Activated CD4-positive, alpha-beta T cell treated with anti-CD3 and anti-CD28 coated beads for 36 hours (primary cell): ENCODE data around the gene GPRIN1. TPM values are rescaled to one million over a fixed set of nuclear protein-coding genes. Genes with fewer than 3 reads are reported as not detected.

Source experiments
- ATAC-seq: fragments of 200-7000 bp; cut with Tn5 transposase; one replicate; pipeline ENCODE4 v1.10.0; 2021; ENCODE audit warnings: mild to moderate bottlenecking, moderate library complexity
- CTCF ChIA-PET: fragments of 350-600 bp; sonication (Branson Sonifier 250); formaldehyde crosslinking; loops from one replicate; lab custom pipeline; 2021; ENCODE audit warnings: antibody characterized with exemption; lab: Charles Lee
- POLR2A ChIA-PET: fragments of 350-600 bp; sonication (Branson Sonifier 250); formaldehyde crosslinking; loops from one replicate; lab custom pipeline; 2021; ENCODE audit warnings: antibody characterized with exemption, inconsistent platforms; lab: Charles Lee
- DNase-seq: peaks from one replicate; pipeline ENCODE4 v3.0.0-alpha.2; 2020
- H3K27ac Mint-ChIP-seq: one replicate; pipeline ENCODE4 v1.8.0; 2021; ENCODE audit warnings: mixed read lengths
- H3K27me3 Mint-ChIP-seq: one replicate; pipeline ENCODE4 v1.8.0; 2021; ENCODE audit warnings: mixed read lengths
- H3K36me3 Mint-ChIP-seq: one replicate; pipeline ENCODE4 v1.8.0; 2021; ENCODE audit warnings: low read depth, mixed read lengths
- H3K4me1 Mint-ChIP-seq: one replicate; pipeline ENCODE4 v1.8.0; 2021; ENCODE audit warnings: mixed read lengths
- H3K4me3 Mint-ChIP-seq: one replicate; pipeline ENCODE4 v1.8.0; 2021; ENCODE audit warnings: mild to moderate bottlenecking, moderate library complexity, mixed read lengths
- H3K9me3 Mint-ChIP-seq: one replicate; pipeline ENCODE4 v1.8.0; 2021; ENCODE audit warnings: low read depth, mixed read lengths
- intact Hi-C, 2 experiments: fragments of 100-400 bp; cut with DNase I in 1 of 2; cut with micrococcal nuclease in 1 of 2; formaldehyde crosslinking; loops; one replicate each; pipeline versions ENCODE4 v1.14.2 to v1.15.1; 2022 to 2024; cut with DNase I, micrococcal nuclease
- microRNA-seq: library from miRNA; unstranded; fragments of <30 nt; microRNA quantifications from one replicate; pipeline ENCODE4 v1.2.0, GENCODE V29; 2021; ENCODE audit warnings: borderline replicate concordance
- total RNA-seq, 2 experiments: library from RNA; stranded (reverse); gene quantifications; one replicate each; pipeline ENCODE4 v1.2.3, GENCODE V29; 2021

The GPRIN1 gene
- total RNA-seq, 2 experiments from 2014 or later, result 3.8 to 4.1 TPM

GRCh38 chr5:176549871-176550270 lies 60.1 kb downstream of the GPRIN1 start:
- Mint-ChIP-seq H3K27me3 (no peaks in the 10 kb centered on the region), H3K36me3 (no peaks in the 10 kb centered on the region), H3K4me3 (no peak overlapping the region), H3K27ac (no peak overlapping the region), H3K9me3 (no peaks in the 10 kb centered on the region), H3K4me1 (peaks cover 47% of the 10 kb centered on the region)
- ChIA-PET POLR2A (no interaction called here), CTCF (interaction anchor here (1.1 to 1.5 kb wide), 2 partner anchors 11 to 12 kb away, joined by 3 to 5 read pairs; no protein-coding TSS in a partner anchor)
- no peak for DNase-seq
- intact Hi-C loops, result loop anchor here in 1 of 2 experiments (10.0 kb wide), 1 partner anchor 135 kb away; the partner anchor contains the start of gene CLTB
- ATAC-seq, result no peak

GRCh38 chr5:176548967-176549444 lies 61.0 kb downstream of the GPRIN1 start, which contains the start of gene CDHR2:
CDHR2 (plus strand) TSS chr5:176549342; CDS start chr5:176565353, 16,011 bp downstream.
- Mint-ChIP-seq H3K4me1 (peaks cover 46% of the 10 kb centered on the region), H3K4me3 (no peak within 1 kb of the TSS)
- POLR2A ChIA-PET, result no interaction called here

GRCh38 chr5:176547802-176548201 lies 62.2 kb downstream of the GPRIN1 start:
- Mint-ChIP-seq H3K27me3 (no peaks in the 10 kb centered on the region), H3K4me1 (peaks cover 35% of the 10 kb centered on the region), H3K36me3 (no peaks in the 10 kb centered on the region), H3K4me3 (no peak overlapping the region), H3K9me3 (no peaks in the 10 kb centered on the region), H3K27ac (peak overlapping the region; percentile 76)
- ATAC-seq (peak; percentile 42), DNase-seq (peak; percentile 56)
- ChIA-PET POLR2A (interaction anchor here (1.1 kb wide), 1 partner anchor 11 kb away, joined by 3 read pairs; the partner anchor contains the start of gene RNF44), CTCF (interaction anchor here (0.7 to 0.9 kb wide), 2 partner anchors 30 to 229 kb away, joined by 3 read pairs; no protein-coding TSS in a partner anchor)
- intact Hi-C loops, result loop anchor here in 1 of 2 experiments (10.0 kb wide), 1 partner anchor 133 kb away; the partner anchor contains the start of gene CLTB

More at GRCh38 chr5:176548967-176549444, 61.0 kb downstream of the GPRIN1 start, which contains the start of gene CDHR2:
- ATAC-seq (no peak), DNase-seq (no peak)
- CTCF ChIA-PET, result no interaction called here
- intact Hi-C loops, result loop anchor here in 1 of 2 experiments (10.0 kb wide), 1 partner anchor 134 kb away; the partner anchor contains the start of gene CLTB
- no peaks in the 10 kb centered on the region for H3K27me3 Mint-ChIP-seq
- peak within 1 kb of the TSS; percentile 51 for H3K27ac Mint-ChIP-seq
- H3K9me3 Mint-ChIP-seq, result no peaks in the 10 kb centered on the region
- no peaks in the 10 kb centered on the region for H3K36me3 Mint-ChIP-seq

Small RNA genes within 50 kb of the gene (microRNA-seq; reads per million reads assigned to microRNA genes)
- not detected for gene MIR4281

Other genes with a start within 250 kb of the GPRIN1 start
- gene KIAA1191, start 248.4 kb downstream of the GPRIN1 start, total RNA-seq, result 10 to 100 TPM; 42.2 to 52.6 TPM
- gene ARL10, start 244.7 kb downstream of the GPRIN1 start, total RNA-seq, result 10 to 100 TPM; 12.3 to 15.6 TPM
- gene NOP16, start 221.6 kb downstream of the GPRIN1 start, total RNA-seq, result 10 to 100 TPM; 54.3 to 65.4 TPM
- 100 to 1,000 TPM; 104 to 140 TPM for gene HIGD2A, start 221.4 kb downstream of the GPRIN1 start, total RNA-seq
- 10 to 100 TPM; 39.3 to 47.8 TPM for gene CLTB, start 193.6 kb downstream of the GPRIN1 start, total RNA-seq
- gene FAF2, start 161.8 kb downstream of the GPRIN1 start, total RNA-seq, result 10 to 100 TPM; 37.6 to 44.8 TPM
- gene RNF44, start 72.8 kb downstream of the GPRIN1 start, total RNA-seq, result 10 to 100 TPM; 61.6 to 62.9 TPM
- under 1 TPM; 0.37 to 0.61 TPM for gene CDHR2, start 60.8 kb downstream of the GPRIN1 start, total RNA-seq
- gene SNCB, start 20.4 kb upstream of the GPRIN1 start, total RNA-seq, result under 1 TPM; 0.46 to 0.55 TPM
- not detected for gene EIF4E1B, start 20.5 kb upstream of the GPRIN1 start, total RNA-seq
- gene TSPAN17, start 37.3 kb upstream of the GPRIN1 start, total RNA-seq, result 10 to 100 TPM; 19.4 to 25.2 TPM
- gene UNC5A, start 200.4 kb upstream of the GPRIN1 start, total RNA-seq, result not detected